ENCODE data around the gene PRC1.

DNA sequence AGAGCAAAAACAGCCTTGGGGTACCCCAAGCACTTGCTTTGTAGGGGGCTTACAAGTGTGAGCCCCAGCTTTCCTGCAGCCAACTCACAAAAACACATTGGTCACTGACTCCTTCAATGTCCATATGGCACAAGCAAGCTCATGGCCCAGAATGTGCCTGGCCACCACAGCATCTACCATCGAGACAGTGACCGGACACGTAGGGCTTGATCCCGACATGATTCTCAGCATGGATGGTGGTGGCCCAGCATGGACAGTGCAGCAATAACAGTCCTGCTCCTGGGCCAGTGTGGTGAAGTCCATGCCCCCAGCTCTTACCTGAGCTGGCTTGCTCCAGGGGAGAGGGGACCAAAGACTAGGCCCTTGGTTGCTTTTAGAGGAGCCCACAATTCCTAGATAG, 53.3 kb downstream of the PRC1 start:
- TF ChIP-seq, protein P1, sequence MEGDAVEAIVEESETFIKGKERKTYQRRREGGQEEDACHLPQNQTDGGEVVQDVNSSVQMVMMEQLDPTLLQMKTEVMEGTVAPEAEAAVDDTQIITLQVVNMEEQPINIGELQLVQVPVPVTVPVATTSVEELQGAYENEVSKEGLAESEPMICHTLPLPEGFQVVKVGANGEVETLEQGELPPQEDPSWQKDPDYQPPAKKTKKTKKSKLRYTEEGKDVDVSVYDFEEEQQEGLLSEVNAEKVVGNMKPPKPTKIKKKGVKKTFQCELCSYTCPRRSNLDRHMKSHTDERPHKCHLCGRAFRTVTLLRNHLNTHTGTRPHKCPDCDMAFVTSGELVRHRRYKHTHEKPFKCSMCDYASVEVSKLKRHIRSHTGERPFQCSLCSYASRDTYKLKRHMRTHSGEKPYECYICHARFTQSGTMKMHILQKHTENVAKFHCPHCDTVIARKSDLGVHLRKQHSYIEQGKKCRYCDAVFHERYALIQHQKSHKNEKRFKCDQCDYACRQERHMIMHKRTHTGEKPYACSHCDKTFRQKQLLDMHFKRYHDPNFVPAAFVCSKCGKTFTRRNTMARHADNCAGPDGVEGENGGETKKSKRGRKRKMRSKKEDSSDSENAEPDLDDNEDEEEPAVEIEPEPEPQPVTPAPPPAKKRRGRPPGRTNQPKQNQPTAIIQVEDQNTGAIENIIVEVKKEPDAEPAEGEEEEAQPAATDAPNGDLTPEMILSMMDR (IDR thresholded peaks at IDR 0.05) = no peak
- TF ChIP-seq EZH2 (IDR thresholded peaks at IDR 0.05) (no peak), EZH2phosphoT487 (IDR thresholded peaks at IDR 0.05) (no peak)

Data from neural progenitor cell (in vitro differentiated cells).